ENCODE data around the gene XPNPEP1. TPM values are rescaled to one million over a fixed set of nuclear protein-coding genes. Genes with fewer than 3 reads are reported as not detected.

The XPNPEP1 gene
- total RNA-seq, 1 donor from 2014 or later, result 202 TPM

DNA sequence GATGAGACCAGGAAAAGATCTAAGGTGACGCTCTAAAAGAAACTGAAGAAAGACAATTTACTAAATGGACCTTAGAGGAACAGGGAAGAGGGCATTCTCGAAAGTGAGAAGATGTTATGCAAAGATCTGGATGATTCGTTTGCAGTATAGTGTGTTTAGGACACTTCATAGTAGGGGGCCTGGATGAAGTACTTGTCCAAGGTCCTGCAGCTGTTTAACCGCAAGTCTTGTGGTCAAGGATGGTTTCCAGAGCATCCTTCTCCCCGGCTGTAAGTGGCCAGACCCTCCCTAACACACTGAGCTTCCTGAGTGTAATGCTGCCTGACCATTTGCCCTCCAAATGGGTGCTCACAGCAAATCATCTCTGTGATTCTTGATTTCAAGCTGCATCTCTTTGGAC lies 101.6 kb downstream of the XPNPEP1 start:
- TF ChIP-seq, protein P1, sequence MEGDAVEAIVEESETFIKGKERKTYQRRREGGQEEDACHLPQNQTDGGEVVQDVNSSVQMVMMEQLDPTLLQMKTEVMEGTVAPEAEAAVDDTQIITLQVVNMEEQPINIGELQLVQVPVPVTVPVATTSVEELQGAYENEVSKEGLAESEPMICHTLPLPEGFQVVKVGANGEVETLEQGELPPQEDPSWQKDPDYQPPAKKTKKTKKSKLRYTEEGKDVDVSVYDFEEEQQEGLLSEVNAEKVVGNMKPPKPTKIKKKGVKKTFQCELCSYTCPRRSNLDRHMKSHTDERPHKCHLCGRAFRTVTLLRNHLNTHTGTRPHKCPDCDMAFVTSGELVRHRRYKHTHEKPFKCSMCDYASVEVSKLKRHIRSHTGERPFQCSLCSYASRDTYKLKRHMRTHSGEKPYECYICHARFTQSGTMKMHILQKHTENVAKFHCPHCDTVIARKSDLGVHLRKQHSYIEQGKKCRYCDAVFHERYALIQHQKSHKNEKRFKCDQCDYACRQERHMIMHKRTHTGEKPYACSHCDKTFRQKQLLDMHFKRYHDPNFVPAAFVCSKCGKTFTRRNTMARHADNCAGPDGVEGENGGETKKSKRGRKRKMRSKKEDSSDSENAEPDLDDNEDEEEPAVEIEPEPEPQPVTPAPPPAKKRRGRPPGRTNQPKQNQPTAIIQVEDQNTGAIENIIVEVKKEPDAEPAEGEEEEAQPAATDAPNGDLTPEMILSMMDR (IDR thresholded peaks at IDR 0.05; ENCODE audit: unreplicated experiment), result no peak
- H3K4me1 Mint-ChIP-seq (ENCODE audit: unreplicated experiment), result no peaks in the 10 kb centered on the region
- no peak overlapping the region for H3K27ac Mint-ChIP-seq (ENCODE audit: unreplicated experiment)
- no peaks in the 10 kb centered on the region for H3K9me3 Mint-ChIP-seq (ENCODE audit: unreplicated experiment)
- H3K36me3 Mint-ChIP-seq (ENCODE audit: low read depth, unreplicated experiment), result peaks cover 4% of the 10 kb centered on the region
- no peak overlapping the region for H3K4me3 Mint-ChIP-seq (ENCODE audit: unreplicated experiment)
- no peak for DNase-seq (ENCODE audit: low spot score)
- H3K27me3 Mint-ChIP-seq (ENCODE audit: unreplicated experiment), result peaks cover 3% of the 10 kb centered on the region

DNA sequence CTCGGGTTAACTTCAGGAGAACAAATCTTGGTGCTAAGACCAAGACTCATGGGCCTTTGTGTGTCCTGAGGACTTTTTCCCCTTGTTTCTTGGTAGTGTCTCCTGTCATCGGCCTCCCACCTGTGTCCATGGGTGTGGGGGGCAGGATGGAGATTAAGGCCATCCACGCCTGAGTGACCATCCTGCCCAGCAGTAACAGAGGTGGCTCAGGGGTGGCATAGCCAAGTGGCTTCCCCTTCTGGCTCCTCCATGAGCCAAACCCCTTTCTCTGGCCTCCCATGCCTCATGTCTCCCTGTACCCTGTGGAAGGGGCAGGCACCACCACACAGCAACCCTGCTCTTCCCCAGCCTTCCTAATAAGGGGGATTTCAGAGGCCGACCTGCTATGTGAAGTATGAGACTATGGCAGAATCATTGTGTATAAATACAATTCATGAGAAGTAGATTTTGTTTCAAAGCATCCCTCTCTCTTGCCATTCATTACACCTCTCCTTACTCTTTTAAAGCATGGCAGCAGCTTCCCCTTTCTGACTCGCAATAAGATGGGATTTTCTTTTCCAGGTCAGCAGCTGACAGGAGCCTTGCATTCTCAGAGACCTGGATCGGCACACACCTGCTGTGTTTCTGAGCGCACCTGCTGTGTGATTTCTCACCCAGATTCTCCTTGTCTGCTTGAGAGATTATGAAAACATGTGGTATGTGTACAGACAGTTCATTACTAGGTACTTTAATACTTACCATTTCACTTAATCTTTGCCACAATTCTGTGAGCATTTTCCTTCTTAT lies 102.5 kb downstream of the XPNPEP1 start:
- Mint-ChIP-seq H3K27me3 (ENCODE audit: unreplicated experiment) (peaks cover 2% of the 10 kb centered on the region), H3K36me3 (ENCODE audit: low read depth, unreplicated experiment) (peaks cover 4% of the 10 kb centered on the region), H3K9me3 (ENCODE audit: unreplicated experiment) (no peaks in the 10 kb centered on the region), H3K4me1 (ENCODE audit: unreplicated experiment) (no peaks in the 10 kb centered on the region), H3K4me3 (ENCODE audit: unreplicated experiment) (no peak overlapping the region), H3K27ac (ENCODE audit: unreplicated experiment) (no peak overlapping the region)
- TF ChIP-seq, protein P1 (IDR thresholded peaks at IDR 0.05; ENCODE audit: unreplicated experiment), result no peak
- DNase-seq (ENCODE audit: low spot score), result no peak

DNA sequence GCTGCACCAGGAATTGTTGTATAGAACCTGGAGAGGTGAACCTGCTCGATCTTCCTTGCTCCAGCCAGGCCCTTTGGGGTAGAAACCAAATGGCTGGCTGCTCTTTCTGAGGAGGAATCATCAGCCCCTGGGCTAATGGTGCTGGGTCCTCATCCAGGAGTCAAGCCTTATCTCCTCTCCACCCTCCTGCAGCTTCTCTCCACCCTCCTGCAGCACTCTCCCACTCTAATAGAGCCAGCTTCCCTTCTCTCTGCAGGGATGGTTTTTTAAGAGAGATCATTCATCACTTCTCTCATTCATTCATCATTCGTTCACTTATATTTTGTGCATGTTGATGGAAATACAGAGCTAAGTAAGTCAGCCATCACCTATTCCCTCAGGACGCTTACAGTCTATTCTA lies 103.5 kb downstream of the XPNPEP1 start:
- no peak overlapping the region for H3K27ac Mint-ChIP-seq (ENCODE audit: unreplicated experiment)
- no peaks in the 10 kb centered on the region for H3K27me3 Mint-ChIP-seq (ENCODE audit: unreplicated experiment)
- no peaks in the 10 kb centered on the region for H3K9me3 Mint-ChIP-seq (ENCODE audit: unreplicated experiment)
- no peaks in the 10 kb centered on the region for H3K4me1 Mint-ChIP-seq (ENCODE audit: unreplicated experiment)
- no peaks in the 10 kb centered on the region for H3K36me3 Mint-ChIP-seq (ENCODE audit: low read depth, unreplicated experiment)
- no peak overlapping the region for H3K4me3 Mint-ChIP-seq (ENCODE audit: unreplicated experiment)
- TF ChIP-seq, protein P1 (IDR thresholded peaks at IDR 0.05; ENCODE audit: unreplicated experiment), result no peak
- no peak for DNase-seq (ENCODE audit: low spot score)

Other genes starting within 250 kb of the XPNPEP1 start
- gene ADD3, start 84.5 kb upstream of the XPNPEP1 start, total RNA-seq (ENCODE audit: unreplicated experiment), result 125 TPM

All from endothelial cell (in vitro differentiated cells).